NB4 (cell line): ENCODE data around the gene KRT15.

ENCODE experiments used
- MYC ChIP-seq: IDR thresholded peaks from 2 replicates; pipeline ENCODE4 v1.6.1; 2011; ENCODE audit warnings: low read depth, low read length
- POLR2A ChIP-seq: IDR thresholded peaks from 2 replicates; pipeline ENCODE4 v1.6.1; 2011; ENCODE audit warnings: mild to moderate bottlenecking; ENCODE audit not compliant: insufficient read length; ENCODE audit errors: extremely low read depth

DNA sequence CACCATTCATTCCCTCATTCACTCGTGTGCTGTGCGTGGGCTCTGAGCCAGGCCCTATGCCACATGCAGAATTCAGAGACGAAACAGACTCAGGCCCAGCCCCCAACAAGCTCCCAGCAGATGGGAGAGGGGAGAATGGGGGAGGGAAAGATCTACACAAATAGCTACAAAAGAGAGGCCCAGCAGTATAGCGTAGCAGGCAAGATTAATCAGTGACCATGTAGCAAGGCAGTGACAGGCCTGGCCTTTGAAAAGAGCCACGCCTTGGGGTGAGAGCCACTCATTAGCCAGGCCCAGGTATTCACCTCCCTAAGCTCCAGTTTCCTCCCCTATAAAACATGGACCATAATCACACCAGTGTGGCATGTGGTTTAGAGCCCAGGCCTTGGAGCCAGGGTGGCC, 25.8 kb upstream of the KRT15 start:
- TF ChIP-seq MYC (no peak), POLR2A (no peak)
